ENCODE results near the gene SYT8.
"Not testable (repeated sequence)": the region's sequence is repeated elsewhere in the genome, so short reads cannot be mapped to it uniquely, and the experiment has no call there.

Gene SYT8

DNA sequence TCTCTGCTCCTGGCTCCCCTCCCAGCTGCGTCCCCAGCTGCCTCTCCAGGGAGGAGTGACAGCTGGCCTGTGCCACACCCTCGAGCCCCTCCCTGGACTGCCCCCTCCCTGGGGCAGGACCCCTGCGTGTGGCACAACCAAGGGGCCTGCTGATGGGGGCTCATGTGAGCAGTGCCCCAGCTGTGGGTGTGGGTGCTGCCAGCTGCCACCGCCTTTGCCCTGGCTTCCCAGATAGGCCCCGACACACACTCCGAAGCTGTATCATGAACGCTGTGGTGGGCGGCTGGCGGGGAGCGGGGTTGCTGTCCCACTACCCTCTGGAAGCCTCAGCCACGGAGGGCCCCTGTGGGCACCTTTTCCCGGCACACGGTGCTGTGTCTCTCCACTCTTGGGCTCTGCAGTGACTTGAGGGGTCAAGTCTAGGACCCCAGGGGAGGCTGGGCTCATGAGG lies 41.1 kb downstream of the SYT8 start:
- DNase-seq: not testable (repeated sequence)

DNA sequence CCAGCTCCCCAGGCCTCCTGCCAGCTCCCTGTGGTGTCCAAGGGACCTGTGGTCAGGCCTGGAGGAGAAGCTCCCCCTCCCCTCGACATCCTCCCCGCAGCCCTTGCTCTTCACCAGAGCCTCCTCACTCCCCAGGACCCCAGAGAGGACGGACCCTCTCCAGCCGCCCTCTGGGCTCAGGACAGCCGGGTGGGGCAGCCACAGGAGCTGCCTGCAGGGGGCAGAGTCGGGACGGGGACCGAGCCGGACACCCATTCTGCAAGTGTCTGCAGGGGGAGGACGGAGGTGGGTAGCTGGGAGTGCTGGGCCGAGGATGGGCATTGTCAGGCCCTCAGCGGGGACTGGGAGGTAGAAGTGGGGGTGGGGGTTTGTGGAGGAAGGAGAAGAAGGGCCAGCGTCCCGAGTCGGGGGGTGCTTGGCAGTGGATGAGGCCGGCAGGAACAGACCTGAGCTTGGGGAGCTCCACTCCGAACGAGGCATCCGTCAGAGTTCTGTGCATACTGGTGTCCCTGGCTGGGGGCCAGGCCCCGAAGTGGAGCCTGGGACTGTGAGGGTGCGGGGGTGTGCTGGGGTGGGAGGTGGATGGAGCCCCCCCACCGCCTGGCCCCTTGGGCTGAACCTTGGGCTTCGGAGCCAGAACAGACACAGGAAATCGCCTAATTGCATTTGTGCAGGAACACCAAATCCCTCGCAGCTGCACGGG lies 41.7 kb downstream of the SYT8 start:
- no peak for DNase-seq

DNA sequence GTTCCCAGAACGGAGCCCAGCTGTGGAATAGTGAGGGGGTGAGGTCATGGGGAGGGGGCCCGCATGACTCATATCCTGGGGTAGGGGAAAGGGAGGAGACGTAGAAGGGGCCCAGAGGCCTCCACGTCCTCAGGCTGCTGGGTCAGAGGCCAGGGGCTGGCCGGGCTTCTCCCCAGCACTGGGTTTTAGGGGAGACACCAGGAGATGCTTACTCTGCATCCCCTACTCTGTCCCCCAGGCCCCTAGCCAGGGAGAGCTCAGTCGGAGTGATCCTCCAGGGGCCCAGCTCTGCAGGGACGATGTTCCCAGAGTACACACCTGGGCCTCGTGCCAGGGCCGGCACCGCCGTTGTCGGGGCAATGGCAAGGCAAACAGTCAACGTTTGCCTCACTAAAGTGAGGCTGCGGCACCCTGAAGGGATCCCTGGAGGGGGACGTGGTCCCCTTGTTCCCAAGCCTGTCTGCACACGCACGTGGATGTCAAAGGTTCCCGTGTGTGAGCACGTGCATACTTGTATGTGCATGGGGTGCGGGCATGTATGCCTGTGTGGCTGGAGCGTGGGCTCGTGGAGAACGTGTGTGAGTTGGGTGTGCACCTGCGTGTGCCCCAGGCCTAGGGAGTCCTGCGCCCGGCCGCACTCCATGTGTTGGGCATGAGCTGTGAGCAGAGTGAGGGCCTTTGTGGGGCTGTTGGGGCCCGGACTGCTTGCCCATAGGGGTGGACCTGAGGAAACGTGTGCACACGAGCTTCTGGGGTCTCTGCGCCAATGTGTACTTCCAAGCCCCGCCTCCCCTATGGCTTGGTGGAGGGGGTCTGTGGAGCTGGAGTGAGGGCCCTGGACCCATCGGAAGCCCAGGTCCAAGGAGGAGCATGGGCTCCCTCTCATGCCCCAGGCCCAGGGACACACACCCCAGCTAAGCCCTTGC lies 42.7 kb downstream of the SYT8 start:
- no peak for DNase-seq

DNA sequence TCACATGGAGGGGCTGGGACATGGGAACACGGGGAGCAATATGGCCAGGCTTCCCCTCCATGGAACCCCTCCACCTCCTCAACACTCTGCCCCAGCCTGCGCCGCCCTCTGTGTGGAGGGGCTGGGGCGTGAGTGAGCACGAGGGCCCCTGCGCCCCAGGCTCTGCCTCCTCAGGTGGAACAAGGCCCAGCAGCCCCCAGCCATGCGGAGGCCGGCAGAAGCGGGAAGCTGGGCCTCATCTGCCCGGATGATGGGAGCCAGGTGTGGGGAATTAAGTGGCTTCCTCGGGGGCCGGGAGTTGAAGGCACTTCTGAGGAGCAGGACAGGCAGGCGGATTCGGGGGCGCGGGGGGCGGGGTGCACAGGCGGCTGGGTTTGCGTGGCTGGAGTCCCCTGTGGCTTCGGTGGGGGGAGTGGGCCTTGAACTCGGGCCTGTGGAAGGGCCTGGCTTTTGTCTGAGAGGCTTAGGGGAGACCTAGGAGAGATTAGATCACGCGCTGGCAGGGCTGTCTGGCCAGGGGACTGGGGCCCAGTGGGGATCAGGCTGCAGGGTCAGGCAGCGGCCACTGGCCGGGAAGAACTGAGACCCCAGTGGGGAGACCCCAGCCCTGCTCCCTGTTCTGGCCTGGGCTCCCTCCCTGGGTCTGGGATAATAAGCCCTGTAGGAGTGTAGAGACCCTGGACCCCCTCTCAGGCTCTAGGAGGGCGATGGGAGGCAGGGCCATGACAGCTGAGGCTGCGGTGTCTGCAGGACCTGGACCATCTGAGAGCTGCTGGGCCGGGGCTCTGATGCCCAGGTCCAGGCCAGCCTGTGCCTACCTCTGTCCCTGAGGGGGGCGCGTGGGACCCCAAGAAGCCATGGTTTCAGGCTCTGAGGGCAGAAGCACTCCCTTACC lies 43.6 kb downstream of the SYT8 start:
- no peak for DNase-seq

DNA sequence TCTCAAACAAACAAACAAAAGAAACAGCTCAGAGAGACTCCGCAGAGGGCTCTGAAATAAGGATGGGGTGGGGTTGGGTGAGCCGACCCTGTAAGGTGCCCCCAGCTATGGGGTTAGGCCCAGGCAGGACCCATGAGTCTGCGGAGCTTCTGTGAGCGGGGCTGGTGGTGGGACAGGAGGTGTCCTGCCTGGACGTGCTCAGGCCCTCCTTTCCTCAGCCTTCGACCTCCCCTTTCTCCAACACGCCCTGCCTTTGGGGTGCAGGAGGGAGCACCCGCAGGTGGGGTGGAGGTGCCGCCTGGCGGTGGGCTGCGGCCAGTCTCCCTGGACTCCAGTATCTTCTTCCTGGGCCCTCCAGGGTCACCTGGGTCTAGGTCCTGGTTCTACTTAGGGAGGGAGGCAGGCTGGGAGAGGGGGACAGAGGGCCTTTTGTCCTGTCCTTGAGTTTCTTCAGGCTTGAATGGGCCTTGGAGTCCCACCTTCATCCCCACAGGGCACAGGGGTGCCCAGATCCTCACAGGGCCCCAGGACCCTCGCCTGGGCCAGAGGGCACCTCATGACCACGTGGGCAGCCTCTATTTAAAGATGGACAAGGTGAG lies 44.7 kb downstream of the SYT8 start:
- no peak for DNase-seq

DNA sequence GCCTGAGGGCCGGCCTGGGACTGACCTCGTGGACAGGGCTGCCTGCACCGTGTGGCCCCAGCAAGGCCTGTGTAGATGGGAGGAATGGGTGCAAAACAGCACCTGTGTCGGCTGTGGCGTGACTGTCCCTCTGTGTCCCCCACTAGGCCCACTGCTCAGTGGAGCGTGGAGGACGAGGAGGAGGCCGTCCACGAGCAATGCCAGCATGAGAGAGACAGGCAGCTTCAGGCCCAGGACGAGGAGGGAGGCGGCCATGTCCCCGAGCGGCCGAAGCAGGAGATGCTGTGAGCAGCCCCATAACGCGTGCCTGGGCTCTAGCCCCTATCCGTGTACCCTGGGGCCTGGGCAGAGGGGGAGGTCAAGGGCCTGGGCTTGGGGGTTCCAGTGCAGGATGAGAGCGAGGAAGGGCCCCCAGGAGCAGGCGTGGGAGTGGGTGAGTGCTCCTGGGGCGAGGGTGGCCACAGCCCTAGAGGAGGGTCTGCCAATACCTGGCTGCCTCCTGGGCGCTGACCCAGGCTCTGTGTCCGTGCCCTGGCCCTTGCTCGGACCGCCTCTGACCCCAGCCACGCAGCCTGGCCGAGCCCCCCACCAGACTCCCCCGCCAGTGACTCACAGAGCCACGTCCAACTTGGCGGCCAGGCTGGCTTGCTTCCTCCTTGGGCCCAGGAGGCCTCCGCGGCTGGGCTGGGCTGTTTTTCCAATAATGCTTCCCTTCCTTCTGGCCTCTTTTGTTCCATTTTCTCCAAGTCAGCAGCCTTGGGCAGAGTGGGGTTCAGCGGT lies 45.3 kb downstream of the SYT8 start:
- no peak for DNase-seq

DNA sequence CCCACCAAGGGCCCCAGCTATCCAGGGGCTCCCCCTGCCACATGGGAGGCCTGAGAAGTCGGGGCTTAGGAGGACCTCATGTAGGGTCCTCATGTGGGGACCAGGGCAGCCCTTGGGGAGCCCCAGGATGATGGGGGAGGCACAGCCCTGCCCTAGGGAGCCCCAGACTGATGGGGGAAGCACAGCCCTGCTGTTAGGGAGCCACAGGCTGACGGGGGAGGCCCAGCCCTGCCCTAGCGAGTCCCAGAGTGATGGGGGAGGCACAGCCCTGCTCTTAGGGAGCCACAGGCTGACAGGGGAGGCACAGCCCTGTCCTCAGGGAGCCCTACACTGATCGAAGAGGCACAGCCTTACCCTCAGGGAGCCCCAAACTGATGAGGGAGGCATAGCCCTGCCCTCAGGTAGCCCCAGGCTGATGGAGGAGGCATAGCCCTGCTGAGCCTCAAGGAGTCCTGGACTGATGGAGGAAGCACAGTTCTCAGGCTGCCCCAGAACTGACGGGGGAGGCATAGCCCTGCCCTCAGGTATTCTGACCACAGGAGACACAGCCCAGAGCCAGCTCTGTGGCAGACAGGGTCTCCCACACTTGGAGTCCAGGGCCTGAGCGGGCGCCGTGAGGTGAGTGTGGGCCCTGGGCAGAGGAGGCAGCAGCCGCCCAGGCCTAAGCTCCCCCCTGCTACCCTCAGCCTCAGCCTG lies 46.1 kb downstream of the SYT8 start:
- no peak for DNase-seq

DNA sequence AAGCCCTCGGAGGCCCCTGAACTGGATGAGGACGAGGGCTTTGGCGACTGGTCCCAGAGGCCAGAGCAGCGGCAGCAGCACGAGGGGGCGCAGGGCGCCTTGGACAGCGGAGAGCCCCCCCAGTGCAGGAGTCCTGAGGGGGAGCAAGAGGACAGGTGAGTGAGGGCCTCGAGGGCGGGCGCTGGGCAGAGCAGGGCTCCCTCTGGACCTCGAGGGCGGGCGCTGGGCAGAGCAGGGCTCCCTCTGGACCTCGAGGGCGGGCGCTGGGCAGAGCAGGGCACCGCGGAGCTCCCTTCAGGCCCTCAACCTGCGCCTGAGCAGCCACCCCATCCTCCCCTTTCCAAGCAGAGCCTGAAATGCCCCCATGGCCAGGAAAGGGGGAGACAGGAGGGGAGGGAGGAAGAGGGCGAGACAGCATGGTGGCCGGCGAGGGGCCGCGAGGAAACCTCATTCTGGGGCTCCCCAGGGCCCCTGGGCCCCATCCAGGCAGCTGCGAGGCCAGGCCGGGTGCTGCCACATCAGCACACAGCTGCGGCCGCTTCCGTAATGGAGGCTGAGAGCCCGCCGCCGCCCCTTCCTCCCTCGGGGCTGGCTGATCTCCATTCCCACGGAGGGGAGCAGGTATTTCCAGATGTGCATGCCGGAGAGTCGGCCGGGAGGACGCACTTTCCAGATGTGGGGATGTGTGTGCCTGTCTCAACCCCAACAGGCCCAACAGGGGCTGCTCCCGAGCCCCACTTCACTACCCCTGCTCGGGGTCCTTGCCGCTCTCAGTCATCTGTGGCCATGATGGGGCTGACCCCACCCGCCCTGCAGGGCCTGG lies 46.9 kb downstream of the SYT8 start:
- no peak for DNase-seq

DNA sequence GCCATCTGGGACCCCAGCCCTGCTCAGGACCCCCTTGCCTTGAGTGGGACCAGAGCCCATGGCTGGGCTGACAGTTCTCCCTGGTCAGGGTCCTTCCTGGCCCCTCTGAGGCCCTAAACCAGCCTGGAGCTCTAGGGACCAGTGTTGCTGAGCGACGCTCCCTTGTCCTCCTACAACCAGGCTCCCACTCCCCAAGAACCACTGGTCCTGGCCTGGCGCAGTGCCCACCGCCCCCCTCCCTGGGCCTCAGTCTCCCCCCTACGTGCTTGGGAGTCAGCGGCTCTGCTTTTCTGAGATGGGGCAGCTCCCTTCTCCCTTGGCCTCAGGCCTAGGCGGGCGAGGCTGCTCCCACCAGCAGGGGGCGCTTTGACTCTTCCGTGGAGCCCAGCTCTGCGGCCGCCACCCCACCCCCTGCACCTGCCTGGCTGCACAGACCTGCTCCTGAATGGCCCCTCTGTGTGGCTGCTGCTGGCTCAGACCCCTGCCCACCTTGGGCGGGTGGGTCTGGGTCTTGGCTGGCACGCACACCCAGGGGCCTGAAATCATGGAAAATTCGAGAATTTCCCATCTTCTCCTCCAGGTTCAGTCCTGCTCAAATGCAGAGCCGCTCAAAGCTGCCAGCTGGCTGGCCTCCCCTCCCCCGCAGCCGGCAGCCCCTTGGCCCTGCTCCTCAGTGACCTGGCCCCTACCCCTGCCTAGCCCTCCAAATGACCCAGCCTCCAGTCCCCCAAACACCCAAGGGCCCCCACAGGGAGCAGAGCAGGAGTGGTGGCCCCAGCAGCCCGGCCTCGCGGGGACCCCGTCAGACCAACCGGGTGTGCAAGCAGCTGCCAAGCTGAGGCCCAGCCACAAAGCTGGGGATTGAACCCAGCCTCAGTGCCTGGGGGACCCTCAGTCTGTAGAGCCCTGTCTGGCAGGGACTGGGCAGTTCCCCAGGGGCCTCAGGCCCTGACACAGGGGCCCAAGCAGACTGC lies 47.8 kb downstream of the SYT8 start:
- peak; percentile 67 to 86 for DNase-seq

DNA sequence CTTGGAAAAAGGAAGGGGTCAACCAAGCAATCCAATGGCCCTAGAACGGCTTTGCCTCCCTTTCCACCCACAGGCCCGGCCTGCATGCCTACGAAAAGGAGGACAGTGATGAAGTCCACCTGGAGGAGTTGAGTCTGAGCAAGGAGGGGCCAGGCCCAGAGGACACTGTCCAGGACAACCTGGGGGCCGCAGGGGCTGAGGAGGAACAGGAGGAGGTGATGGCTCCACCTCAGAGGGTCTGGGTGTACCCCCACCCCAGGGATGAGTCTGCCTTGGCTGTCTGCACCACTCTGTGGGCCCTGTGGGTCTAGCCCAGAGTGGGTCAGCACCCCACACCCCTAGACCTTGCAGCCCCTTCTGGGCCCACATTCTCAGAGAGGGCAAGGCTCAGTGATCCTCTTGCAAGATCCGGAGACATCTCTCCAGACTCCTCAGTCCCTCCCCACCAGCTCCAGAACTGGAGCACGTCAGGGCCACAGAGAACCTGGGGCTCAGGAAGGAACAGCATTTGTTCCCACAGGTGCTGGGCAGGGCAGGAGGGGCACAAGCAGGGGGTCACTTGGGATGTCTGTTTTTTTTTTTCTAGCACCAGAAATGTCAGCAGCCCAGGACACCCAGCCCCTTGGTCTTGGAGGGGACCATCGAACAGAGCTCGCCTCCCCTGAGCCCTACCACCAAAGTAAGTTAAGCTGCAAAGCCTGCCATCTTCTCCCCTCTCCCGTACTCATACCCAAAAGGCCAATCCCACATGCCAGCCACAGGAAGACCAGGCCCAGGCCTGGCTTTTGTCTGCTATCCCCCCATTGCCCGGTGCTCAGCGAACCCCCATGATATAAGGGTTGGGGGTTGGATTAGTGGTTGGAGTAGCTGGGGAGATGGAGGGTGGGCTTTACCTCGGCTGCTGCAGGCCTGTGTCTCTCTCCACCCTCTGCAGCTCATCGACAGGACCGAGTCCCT lies 48.8 kb downstream of the SYT8 start:
- no peak for DNase-seq

DNA sequence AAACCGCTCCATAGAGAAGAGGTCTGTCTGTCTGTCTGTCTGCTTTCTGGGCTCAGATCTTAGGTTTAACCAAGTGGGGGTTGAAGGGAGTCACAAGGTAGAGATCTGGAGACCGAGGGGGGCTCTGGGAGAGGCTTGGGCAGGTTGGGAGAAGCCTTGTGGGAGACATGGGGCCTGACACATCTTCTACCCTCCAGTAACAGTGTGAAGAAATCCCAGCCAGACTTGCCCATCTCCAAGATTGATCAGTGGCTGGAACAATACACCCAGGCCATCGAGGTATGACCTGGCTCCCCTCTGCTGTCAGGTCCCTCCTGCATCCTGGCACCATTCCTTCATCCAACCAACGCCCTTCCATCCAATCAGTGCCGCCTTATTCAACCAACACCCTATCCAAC lies 49.5 kb downstream of the SYT8 start:
- no peak for DNase-seq

DNA sequence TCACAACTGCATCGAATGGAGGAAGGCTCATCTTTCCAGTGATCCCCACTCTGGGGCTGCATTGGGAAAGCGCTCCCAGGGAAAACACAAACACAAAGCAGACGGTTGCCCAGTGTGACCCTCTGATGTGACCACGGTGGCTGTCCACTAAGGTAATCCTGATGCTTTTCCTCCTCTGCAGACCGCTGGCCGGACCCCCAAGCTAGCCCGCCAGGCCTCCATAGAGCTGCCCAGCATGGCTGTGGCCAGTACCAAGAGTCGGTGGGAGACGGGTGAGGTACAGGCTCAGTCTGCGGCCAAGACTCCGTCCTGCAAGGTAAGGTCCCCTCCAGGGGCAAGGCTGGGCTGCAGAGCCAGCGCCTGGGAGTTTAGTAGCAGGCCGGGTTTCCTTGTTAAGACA lies 51.8 kb downstream of the SYT8 start:
- DNase-seq: not testable (repeated sequence)
